MM.1S (cell line): ENCODE measurements around the gene LRIG3.

Source experiments
- CTCF ChIP-seq: fragments of 300-600 bp; sonication (generic); IDR thresholded peaks from 2 replicates; pipeline ENCODE4 v1.5.1; 2016; ENCODE audit warnings: antibody characterized with exemption, low read length, mixed read lengths
- EZH2 ChIP-seq: fragments of 300-600 bp; sonication (generic); optimal IDR thresholded peaks from 2 replicates; pipeline ENCODE3; 2017; ENCODE audit warnings: low read depth, mild to moderate bottlenecking, antibody characterized with exemption, low read length, mixed read lengths
- EZH2phosphoT487 ChIP-seq: fragments of 300-600 bp; sonication (generic); IDR thresholded peaks from 2 replicates; pipeline ENCODE4 v1.6.1; 2018; ENCODE audit warnings: antibody characterized with exemption, low read length

- TF ChIP-seq EZH2 (no peak), CTCF (no peak), EZH2phosphoT487 (no peak)
Measured at GRCh38 chr12:58887068-58887467, 33.2 kb downstream of the LRIG3 start.
